ENCODE results near the gene CREB1. TPM values are rescaled to one million over a fixed set of nuclear protein-coding genes. Genes with fewer than 3 reads are reported as not detected.
A peak's percentile ranks its signal among the peaks of the same experiment; 100 is the strongest.

The CREB1 gene
- total RNA-seq, 1 experiment from 2014 or later = 71.3 TPM

DNA sequence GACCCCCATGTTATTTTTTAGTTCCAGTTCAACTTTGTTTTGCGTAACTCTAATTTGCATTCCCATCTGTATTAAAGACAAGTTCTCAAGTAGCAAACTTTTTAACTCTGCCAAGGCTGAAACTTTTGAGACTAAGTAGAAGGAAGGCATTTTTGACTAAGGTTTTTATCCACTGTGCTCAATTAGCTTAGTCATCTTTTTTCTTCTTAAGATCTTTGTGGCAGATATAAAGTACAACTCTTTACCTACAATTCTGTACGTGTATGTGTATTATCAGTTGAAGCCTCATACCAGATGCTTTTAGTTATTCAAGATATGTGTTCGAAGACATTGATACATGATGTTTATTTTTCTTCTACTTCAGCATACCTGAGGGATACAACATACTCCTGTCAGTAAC lies 41.6 kb downstream of the CREB1 start:
- TF ChIP-seq, protein P1, sequence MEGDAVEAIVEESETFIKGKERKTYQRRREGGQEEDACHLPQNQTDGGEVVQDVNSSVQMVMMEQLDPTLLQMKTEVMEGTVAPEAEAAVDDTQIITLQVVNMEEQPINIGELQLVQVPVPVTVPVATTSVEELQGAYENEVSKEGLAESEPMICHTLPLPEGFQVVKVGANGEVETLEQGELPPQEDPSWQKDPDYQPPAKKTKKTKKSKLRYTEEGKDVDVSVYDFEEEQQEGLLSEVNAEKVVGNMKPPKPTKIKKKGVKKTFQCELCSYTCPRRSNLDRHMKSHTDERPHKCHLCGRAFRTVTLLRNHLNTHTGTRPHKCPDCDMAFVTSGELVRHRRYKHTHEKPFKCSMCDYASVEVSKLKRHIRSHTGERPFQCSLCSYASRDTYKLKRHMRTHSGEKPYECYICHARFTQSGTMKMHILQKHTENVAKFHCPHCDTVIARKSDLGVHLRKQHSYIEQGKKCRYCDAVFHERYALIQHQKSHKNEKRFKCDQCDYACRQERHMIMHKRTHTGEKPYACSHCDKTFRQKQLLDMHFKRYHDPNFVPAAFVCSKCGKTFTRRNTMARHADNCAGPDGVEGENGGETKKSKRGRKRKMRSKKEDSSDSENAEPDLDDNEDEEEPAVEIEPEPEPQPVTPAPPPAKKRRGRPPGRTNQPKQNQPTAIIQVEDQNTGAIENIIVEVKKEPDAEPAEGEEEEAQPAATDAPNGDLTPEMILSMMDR (IDR thresholded peaks at IDR 0.05; ENCODE audit: unreplicated experiment) = no peak
- DNase-seq (ENCODE audit: unreplicated experiment) = no peak
- BruUV-seq (replicated peaks) = no TSS peak
- H3K4me1 Mint-ChIP-seq (ENCODE audit: insufficient read depth, unreplicated experiment) = no peaks in the 10 kb centered on the region
- POLR2A ChIA-PET = interaction anchor here (1.3 kb wide), 1 partner anchor 40 kb away, joined by 3 read pairs; no protein-coding TSS in a partner anchor
- H3K27ac Mint-ChIP-seq (ENCODE audit: low read depth, unreplicated experiment) = peak overlapping the region; percentile 12
- CTCF ChIA-PET = no interaction called here
- intact Hi-C loops (cut with micrococcal nuclease) = no loop called here
- no peaks in the 10 kb centered on the region for H3K27me3 Mint-ChIP-seq (ENCODE audit: insufficient read depth, unreplicated experiment)
- no peak overlapping the region for H3K4me3 Mint-ChIP-seq (ENCODE audit: unreplicated experiment)
- H3K9me3 Mint-ChIP-seq (ENCODE audit: unreplicated experiment) = no peaks in the 10 kb centered on the region
- H3K36me3 Mint-ChIP-seq (ENCODE audit: insufficient read depth, unreplicated experiment) = peaks cover 79% of the 10 kb centered on the region

DNA sequence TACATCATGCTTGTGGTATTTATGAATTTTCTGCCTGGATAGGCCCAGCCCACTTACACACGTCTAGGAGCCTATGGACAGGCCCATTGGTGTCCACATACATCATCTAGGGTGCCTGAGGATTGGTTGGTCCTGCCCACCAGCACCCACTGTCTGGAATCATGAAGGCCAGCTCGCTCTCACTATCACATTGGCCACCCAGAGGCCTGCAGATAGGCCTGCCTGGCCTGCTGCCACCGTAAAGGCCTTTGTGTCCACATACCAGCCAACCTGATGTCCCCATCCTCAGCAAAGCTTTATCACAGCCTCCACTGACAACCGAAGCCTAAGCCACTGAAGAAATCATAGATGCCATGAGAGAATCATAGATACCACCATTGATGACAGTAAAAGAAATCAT lies 55.2 kb downstream of the CREB1 start:
- ChIA-PET POLR2A (interaction anchor here (0.5 to 1.5 kb wide), 4 partner anchors 12 to 20 kb away, joined by 3 to 4 read pairs (median 3); no protein-coding TSS in a partner anchor), CTCF (no interaction called here)
- TF ChIP-seq, protein P1 (IDR thresholded peaks at IDR 0.05; ENCODE audit: unreplicated experiment) = no peak
- BruUV-seq (replicated peaks) = no TSS peak
- peaks cover 51% of the 10 kb centered on the region for H3K36me3 Mint-ChIP-seq (ENCODE audit: insufficient read depth, unreplicated experiment)
- DNase-seq (ENCODE audit: unreplicated experiment) = no peak
- H3K4me1 Mint-ChIP-seq (ENCODE audit: insufficient read depth, unreplicated experiment) = no peaks in the 10 kb centered on the region
- H3K9me3 Mint-ChIP-seq (ENCODE audit: unreplicated experiment) = no peaks in the 10 kb centered on the region
- no peak overlapping the region for H3K27ac Mint-ChIP-seq (ENCODE audit: low read depth, unreplicated experiment)
- H3K4me3 Mint-ChIP-seq (ENCODE audit: unreplicated experiment) = no peak overlapping the region
- H3K27me3 Mint-ChIP-seq (ENCODE audit: insufficient read depth, unreplicated experiment) = no peaks in the 10 kb centered on the region
- intact Hi-C loops (cut with micrococcal nuclease) = no loop called here

DNA sequence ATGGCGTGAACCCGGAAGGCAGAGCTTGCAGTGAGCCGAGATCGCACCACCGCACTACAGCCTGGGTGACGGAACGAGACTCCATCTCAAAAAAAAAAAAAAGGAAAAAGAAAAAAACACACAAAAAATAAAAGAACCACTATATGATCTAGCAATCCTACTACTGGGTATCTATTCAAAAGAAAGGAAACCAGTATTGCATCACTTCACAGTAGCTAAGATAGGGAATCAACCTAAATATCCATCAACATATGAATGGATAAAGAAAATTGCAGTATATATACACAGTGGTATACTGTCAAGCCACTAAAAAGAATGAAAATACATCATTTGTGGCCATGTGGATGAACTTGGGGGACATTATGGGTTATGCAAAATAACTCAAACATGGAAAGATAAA lies 57.5 kb downstream of the CREB1 start:
- TF ChIP-seq, protein P1 (IDR thresholded peaks at IDR 0.05; ENCODE audit: unreplicated experiment) = no peak
- no TSS peak for BruUV-seq (replicated peaks)
- intact Hi-C loops (cut with micrococcal nuclease) = no loop called here
- Mint-ChIP-seq H3K4me1 (ENCODE audit: insufficient read depth, unreplicated experiment) (no peaks in the 10 kb centered on the region), H3K9me3 (ENCODE audit: unreplicated experiment) (no peaks in the 10 kb centered on the region), H3K27ac (ENCODE audit: low read depth, unreplicated experiment) (no peak overlapping the region), H3K27me3 (ENCODE audit: insufficient read depth, unreplicated experiment) (no peaks in the 10 kb centered on the region), H3K4me3 (ENCODE audit: unreplicated experiment) (no peak overlapping the region), H3K36me3 (ENCODE audit: insufficient read depth, unreplicated experiment) (peaks cover 43% of the 10 kb centered on the region)
- ChIA-PET CTCF (no interaction called here), POLR2A (no interaction called here)
- no peak for DNase-seq (ENCODE audit: unreplicated experiment)

DNA sequence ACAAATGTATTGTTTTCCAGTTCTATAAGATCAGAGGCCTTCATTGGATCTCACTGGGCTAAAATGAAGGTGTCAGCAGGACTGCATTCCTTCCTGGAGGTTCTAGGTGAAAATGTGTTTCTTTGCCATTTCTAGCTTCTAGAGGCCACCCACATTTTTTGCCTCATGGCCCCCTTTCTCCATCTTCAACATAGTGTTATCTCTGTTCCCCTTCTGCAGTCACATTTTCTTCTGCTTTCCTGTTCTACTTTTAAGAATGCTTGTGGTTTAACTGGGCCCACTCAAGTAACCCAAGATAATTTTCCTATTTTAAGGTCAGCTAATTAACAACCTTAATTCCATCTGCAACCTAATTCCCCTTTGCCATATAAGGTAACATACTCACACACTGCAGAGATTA lies 59.4 kb downstream of the CREB1 start:
- H3K36me3 Mint-ChIP-seq (ENCODE audit: insufficient read depth, unreplicated experiment) = peaks cover 54% of the 10 kb centered on the region
- CTCF ChIA-PET = interaction anchor here (0.6 to 0.9 kb wide), 2 partner anchors 145 to 1536 kb away, joined by 3 to 4 read pairs; no protein-coding TSS in a partner anchor
- BruUV-seq (replicated peaks) = no TSS peak
- POLR2A ChIA-PET = interaction anchor here (0.7 kb wide), 1 partner anchor 26 kb away, joined by 3 read pairs; no protein-coding TSS in a partner anchor
- H3K27ac Mint-ChIP-seq (ENCODE audit: low read depth, unreplicated experiment) = no peak overlapping the region
- H3K27me3 Mint-ChIP-seq (ENCODE audit: insufficient read depth, unreplicated experiment) = no peaks in the 10 kb centered on the region
- DNase-seq (ENCODE audit: unreplicated experiment) = no peak
- no peaks in the 10 kb centered on the region for H3K9me3 Mint-ChIP-seq (ENCODE audit: unreplicated experiment)
- TF ChIP-seq, protein P1 (IDR thresholded peaks at IDR 0.05; ENCODE audit: unreplicated experiment) = no peak
- H3K4me3 Mint-ChIP-seq (ENCODE audit: unreplicated experiment) = no peak overlapping the region
- H3K4me1 Mint-ChIP-seq (ENCODE audit: insufficient read depth, unreplicated experiment) = peaks cover 2% of the 10 kb centered on the region
- intact Hi-C loops (cut with micrococcal nuclease) = no loop called here

Measured in MCF 10A (cell line).